Activated CD4-positive, alpha-beta T cell treated with anti-CD3 and anti-CD28 coated beads, Interleukin-2, amount 10 ng/mL, durations not matched to agents 24 days and 14 days (primary cell): ENCODE measurements around the gene PTDSS2. TPM values are rescaled to one million over a fixed set of nuclear protein-coding genes. Genes with fewer than 3 reads are reported as not detected.
"Not testable (repeated sequence)": the region's sequence is repeated elsewhere in the genome, so short reads cannot be mapped to it uniquely, and the experiment has no call there.

ENCODE experiments used
- DNase-seq: peaks from one replicate; pipeline ENCODE4 v3.0.0; 2022
- H3K27ac Mint-ChIP-seq: one replicate; pipeline ENCODE4 v1.8.0; 2022; ENCODE audit warnings: mild to moderate bottlenecking, mixed read lengths
- H3K27me3 Mint-ChIP-seq: one replicate; pipeline ENCODE4 v1.8.0; 2022; ENCODE audit warnings: mixed read lengths
- H3K36me3 Mint-ChIP-seq: one replicate; pipeline ENCODE4 v1.8.0; 2022; ENCODE audit warnings: low read depth, mild to moderate bottlenecking, mixed read lengths
- H3K4me1 Mint-ChIP-seq: one replicate; pipeline ENCODE4 v1.8.0; 2021; ENCODE audit warnings: mixed read lengths
- H3K4me3 Mint-ChIP-seq: one replicate; pipeline ENCODE4 v1.8.0; 2022; ENCODE audit warnings: mild to moderate bottlenecking, moderate library complexity, mixed read lengths
- H3K9me3 Mint-ChIP-seq: one replicate; pipeline ENCODE4 v1.8.0; 2021; ENCODE audit warnings: mixed read lengths
- intact Hi-C: fragments of 100-400 bp; cut with micrococcal nuclease; formaldehyde crosslinking; loops from one replicate; pipeline ENCODE4 v1.15.1; 2023
- total RNA-seq: library from RNA; stranded (reverse); gene quantifications from 2 replicates; pipeline ENCODE4 v1.2.3, GENCODE V29; 2022

The PTDSS2 gene
- total RNA-seq, 1 donor from 2014 or later: 31.0 TPM

GRCh38 chr11:507727-508515 is 57.8 kb downstream of the PTDSS2 start:
- Mint-ChIP-seq H3K27me3 (no peaks in the 10 kb centered on the region), H3K27ac (peak overlapping the region; percentile 100), H3K36me3 (peaks cover 29% of the 10 kb centered on the region), H3K9me3 (no peaks in the 10 kb centered on the region), H3K4me3 (peak overlapping the region; percentile 98), H3K4me1 (peaks cover 24% of the 10 kb centered on the region)
- intact Hi-C loops: loop anchor here (1.0 to 5.0 kb wide), 5 partner anchors 10 to 289 kb away; partner anchors contain the start of genes LRRC56 and SLC25A22
- no peak for DNase-seq

GRCh38 chr11:508956-509355 is 58.9 kb downstream of the PTDSS2 start:
- H3K4me3 Mint-ChIP-seq: peak overlapping the region; percentile 26
- H3K36me3 Mint-ChIP-seq: peaks cover 33% of the 10 kb centered on the region
- no peak for DNase-seq
- intact Hi-C loops: loop anchor here (5.0 kb wide), 1 partner anchor 288 kb away; the partner anchor contains the start of gene SLC25A22
- no peak overlapping the region for H3K27ac Mint-ChIP-seq
- no peaks in the 10 kb centered on the region for H3K27me3 Mint-ChIP-seq
- no peaks in the 10 kb centered on the region for H3K9me3 Mint-ChIP-seq
- peaks cover 19% of the 10 kb centered on the region for H3K4me1 Mint-ChIP-seq

- Mint-ChIP-seq H3K36me3 (peaks cover 38% of the 10 kb centered on the region), H3K9me3 (no peaks in the 10 kb centered on the region), H3K4me1 (peaks cover 3% of the 10 kb centered on the region), H3K27ac (no peak overlapping the region), H3K27me3 (no peaks in the 10 kb centered on the region), H3K4me3 (no peak overlapping the region)
- DNase-seq: no peak
- intact Hi-C loops: no loop called here
Measured at GRCh38 chr11:512761-513595, 62.9 kb downstream of the PTDSS2 start.

GRCh38 chr11:514606-515005 is 64.5 kb downstream of the PTDSS2 start:
- intact Hi-C loops: loop anchor here (5.0 kb wide), 1 partner anchor 207 kb away; the partner anchor contains the start of gene IFITM2
- Mint-ChIP-seq H3K9me3 (no peaks in the 10 kb centered on the region), H3K27ac (no peak overlapping the region), H3K36me3 (peaks cover 33% of the 10 kb centered on the region), H3K4me1 (peaks cover 4% of the 10 kb centered on the region), H3K27me3 (no peaks in the 10 kb centered on the region), H3K4me3 (no peak overlapping the region)
- no peak for DNase-seq

GRCh38 chr11:515131-515530 is 65.1 kb downstream of the PTDSS2 start:
- intact Hi-C loops: loop anchor here (5.0 kb wide), 1 partner anchor 208 kb away; the partner anchor contains the start of gene IFITM2
- Mint-ChIP-seq H3K4me3 (no peak overlapping the region), H3K9me3 (no peaks in the 10 kb centered on the region), H3K27ac (no peak overlapping the region), H3K36me3 (peaks cover 28% of the 10 kb centered on the region), H3K4me1 (peaks cover 4% of the 10 kb centered on the region), H3K27me3 (no peaks in the 10 kb centered on the region)
- no peak for DNase-seq

GRCh38 chr11:516400-516799 is 66.3 kb downstream of the PTDSS2 start:
- peaks cover 4% of the 10 kb centered on the region for H3K4me1 Mint-ChIP-seq
- peaks cover 26% of the 10 kb centered on the region for H3K36me3 Mint-ChIP-seq
- no peak for DNase-seq
- intact Hi-C loops: loop anchor here (5.0 kb wide), 1 partner anchor 209 kb away; the partner anchor contains the start of gene IFITM2
- H3K27me3 Mint-ChIP-seq: no peaks in the 10 kb centered on the region
- H3K9me3 Mint-ChIP-seq: no peaks in the 10 kb centered on the region
- no peak overlapping the region for H3K4me3 Mint-ChIP-seq
- no peak overlapping the region for H3K27ac Mint-ChIP-seq

GRCh38 chr11:516918-517685 is 67.0 kb downstream of the PTDSS2 start:
- DNase-seq, H3K27ac Mint-ChIP-seq, H3K4me3 Mint-ChIP-seq, H3K9me3 Mint-ChIP-seq, H3K27me3 Mint-ChIP-seq, H3K4me1 Mint-ChIP-seq: not testable (repeated sequence)
- intact Hi-C loops: loop anchor here (5.0 kb wide), 1 partner anchor 210 kb away; the partner anchor contains the start of gene IFITM2
- H3K36me3 Mint-ChIP-seq: peaks cover 23% of the 10 kb centered on the region

GRCh38 chr11:518463-519202 is 68.6 kb downstream of the PTDSS2 start:
- Mint-ChIP-seq H3K27me3 (no peaks in the 10 kb centered on the region), H3K36me3 (peaks cover 18% of the 10 kb centered on the region), H3K27ac (peak overlapping the region; percentile 69), H3K9me3 (no peaks in the 10 kb centered on the region), H3K4me1 (peaks cover 4% of the 10 kb centered on the region), H3K4me3 (peak overlapping the region; percentile 75)
- intact Hi-C loops: loop anchor here (1.0 to 5.0 kb wide), 4 partner anchors 11 to 211 kb away; partner anchors contain the start of genes HRAS, IFITM2, PTDSS2 and RNH1
- peak; percentile 96 for DNase-seq

- Mint-ChIP-seq H3K4me3 (no peak overlapping the region), H3K27ac (no peak overlapping the region), H3K4me1 (peaks cover 4% of the 10 kb centered on the region), H3K36me3 (peaks cover 11% of the 10 kb centered on the region), H3K27me3 (no peaks in the 10 kb centered on the region), H3K9me3 (no peaks in the 10 kb centered on the region)
- DNase-seq: peak; percentile 73
- intact Hi-C loops: no loop called here
Measured at GRCh38 chr11:520428-521176, 70.5 kb downstream of the PTDSS2 start.

- Mint-ChIP-seq H3K4me1 (peaks cover 4% of the 10 kb centered on the region), H3K4me3 (no peak overlapping the region), H3K9me3 (no peaks in the 10 kb centered on the region), H3K27ac (no peak overlapping the region), H3K27me3 (no peaks in the 10 kb centered on the region), H3K36me3 (peaks cover 6% of the 10 kb centered on the region)
- intact Hi-C loops: no loop called here
- DNase-seq: no peak
Measured at GRCh38 chr11:521177-521688, 71.2 kb downstream of the PTDSS2 start.

GRCh38 chr11:526192-526591 is 76.1 kb downstream of the PTDSS2 start:
- Mint-ChIP-seq H3K4me3 (no peak overlapping the region), H3K9me3 (no peaks in the 10 kb centered on the region), H3K4me1 (no peaks in the 10 kb centered on the region), H3K36me3 (no peaks in the 10 kb centered on the region), H3K27me3 (no peaks in the 10 kb centered on the region), H3K27ac (no peak overlapping the region)
- no peak for DNase-seq
- intact Hi-C loops: no loop called here

- Mint-ChIP-seq H3K27me3 (no peaks in the 10 kb centered on the region), H3K9me3 (no peaks in the 10 kb centered on the region), H3K4me3 (no peak overlapping the region), H3K36me3 (peaks cover 6% of the 10 kb centered on the region), H3K27ac (no peak overlapping the region), H3K4me1 (no peaks in the 10 kb centered on the region)
- intact Hi-C loops: no loop called here
- no peak for DNase-seq
Measured at GRCh38 chr11:528166-528814, 78.2 kb downstream of the PTDSS2 start.
